GM18502 (cell line): Measurements from ENCODE around the gene CHCHD2.
"Not testable (repeated sequence)": the region's sequence is repeated elsewhere in the genome, so short reads cannot be mapped to it uniquely, and the experiment has no call there.

ENCODE experiments used
- ATAC-seq: cut with Tn5 transposase; IDR thresholded peaks from one replicate; pipeline ENCODE4 v1.9.1; 2021; ENCODE audit warnings: mild to moderate bottlenecking; ENCODE audit not compliant: unreplicated experiment, poor library complexity

CHCHD2 gene

DNA sequence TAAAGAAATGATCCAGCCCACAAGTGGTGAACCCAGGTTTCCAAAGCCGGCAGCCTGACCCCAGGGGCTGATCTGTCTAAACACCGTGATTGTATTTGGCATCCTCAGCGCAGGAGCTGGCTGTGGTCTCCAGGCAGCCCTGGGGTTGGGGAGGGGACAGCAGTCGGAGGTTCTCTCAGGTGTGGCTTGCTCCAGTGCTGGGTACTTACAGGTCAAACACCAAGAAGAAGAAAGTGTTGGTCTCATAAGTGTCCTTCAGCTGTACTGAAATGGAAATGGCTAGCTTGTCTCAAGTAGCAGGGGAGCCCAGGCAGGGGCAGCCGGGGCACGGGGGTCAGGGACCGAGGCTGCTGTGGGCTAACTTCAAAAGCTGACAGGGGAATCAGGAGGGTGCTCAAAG is 19.5 kb downstream of the CHCHD2 start:
- ATAC-seq = no peak

DNA sequence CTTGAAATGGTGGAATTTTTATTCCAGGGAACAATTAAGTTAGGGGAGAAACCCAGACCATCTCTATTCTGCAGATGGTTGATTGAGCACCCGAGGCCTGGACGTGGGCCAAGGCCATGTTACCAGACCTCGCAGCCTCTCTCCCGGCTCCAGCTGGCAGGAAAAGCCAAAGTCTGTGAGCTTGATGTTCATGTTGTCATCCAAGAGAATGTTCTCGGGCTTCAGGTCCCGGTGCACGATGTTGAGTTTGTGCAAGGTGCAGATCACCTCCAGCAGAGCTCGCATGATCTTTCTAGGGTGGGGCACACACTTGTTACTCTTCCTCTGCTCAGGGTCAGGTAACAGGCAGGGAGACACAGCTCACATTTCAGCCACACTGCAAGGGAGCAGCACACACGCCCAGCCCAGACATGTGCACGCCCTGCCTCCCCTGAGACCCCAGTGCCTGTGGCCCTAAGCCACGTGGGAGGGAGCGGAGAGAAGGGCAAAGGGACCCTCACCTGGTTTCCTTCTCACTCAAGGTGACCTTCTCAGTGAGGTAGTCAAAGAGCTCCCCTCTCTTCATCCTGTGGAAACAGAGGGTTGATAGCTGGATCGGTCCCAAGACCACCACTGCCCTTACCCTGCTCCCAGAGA is 23.0 kb downstream of the CHCHD2 start:
- ATAC-seq = no peak

DNA sequence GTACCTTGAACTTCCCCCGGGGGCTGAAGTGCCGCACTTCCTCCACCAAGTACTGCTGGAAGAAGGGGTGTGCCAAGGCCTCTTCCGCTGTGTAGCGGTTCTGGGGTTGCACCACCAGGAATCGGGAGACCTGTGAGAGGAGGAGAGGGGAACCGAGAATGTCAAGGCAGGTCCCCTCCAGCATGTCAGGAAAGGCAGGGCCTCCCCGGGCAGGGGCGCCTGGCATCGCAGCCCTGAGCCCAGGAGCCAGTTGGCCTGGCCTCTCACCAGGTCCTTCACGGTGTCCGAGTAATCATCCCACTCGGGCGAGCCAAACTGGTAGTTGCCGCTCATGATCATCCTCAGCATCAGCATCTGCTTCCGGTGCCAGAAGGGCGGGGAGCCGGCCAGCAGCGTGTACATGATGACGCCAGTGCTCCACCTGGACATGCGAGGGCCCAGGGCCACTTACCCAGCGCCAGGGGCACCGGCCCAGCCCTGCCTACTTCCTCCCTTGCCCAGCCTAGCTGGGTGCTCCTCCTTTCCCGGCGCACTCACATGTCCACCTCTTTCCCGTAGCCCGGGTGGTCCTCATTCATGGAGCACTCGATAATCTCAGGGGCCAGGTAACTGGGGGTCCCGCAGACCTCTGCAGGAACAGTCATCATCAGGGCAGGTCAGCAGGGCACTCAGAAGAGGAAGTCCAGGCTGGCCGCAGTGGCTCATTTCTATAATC is 24.5 kb downstream of the CHCHD2 start:
- no peak for ATAC-seq

DNA sequence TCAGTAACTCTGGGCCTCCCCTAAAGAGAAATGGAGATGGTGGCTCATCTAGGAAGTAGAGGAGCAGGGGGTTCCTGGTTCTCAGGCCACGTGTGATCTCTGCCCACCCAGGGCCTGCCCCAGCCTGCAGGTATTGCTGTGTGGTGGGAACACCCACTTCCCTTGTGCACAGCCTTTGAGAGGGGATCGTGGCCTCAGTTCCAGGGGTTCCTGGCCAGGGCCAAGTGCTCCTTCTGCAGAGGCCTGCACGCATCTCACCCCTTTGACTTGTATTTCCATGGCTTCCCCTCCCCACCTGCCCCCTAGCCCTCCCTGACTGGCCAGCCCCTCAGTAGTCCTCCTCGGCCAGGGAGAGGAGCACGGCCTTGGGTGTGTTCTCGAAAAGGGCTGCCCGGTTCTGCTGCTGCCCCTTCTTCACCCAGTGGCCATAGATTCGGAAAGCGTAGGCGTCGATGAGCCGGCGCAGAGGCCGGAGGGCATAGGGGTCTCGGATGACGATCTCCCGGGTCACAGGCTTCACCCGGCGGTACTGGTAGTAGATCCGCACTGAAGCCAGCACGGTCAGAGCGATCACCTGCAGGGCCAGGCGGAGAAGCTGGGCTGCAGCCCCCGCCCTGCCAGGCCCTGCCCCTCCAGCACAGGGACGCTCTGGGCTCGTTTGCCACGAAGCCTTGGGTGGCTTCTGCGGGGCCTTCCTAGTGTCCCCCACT is 25.4 kb downstream of the CHCHD2 start:
- ATAC-seq = not testable (repeated sequence)

DNA sequence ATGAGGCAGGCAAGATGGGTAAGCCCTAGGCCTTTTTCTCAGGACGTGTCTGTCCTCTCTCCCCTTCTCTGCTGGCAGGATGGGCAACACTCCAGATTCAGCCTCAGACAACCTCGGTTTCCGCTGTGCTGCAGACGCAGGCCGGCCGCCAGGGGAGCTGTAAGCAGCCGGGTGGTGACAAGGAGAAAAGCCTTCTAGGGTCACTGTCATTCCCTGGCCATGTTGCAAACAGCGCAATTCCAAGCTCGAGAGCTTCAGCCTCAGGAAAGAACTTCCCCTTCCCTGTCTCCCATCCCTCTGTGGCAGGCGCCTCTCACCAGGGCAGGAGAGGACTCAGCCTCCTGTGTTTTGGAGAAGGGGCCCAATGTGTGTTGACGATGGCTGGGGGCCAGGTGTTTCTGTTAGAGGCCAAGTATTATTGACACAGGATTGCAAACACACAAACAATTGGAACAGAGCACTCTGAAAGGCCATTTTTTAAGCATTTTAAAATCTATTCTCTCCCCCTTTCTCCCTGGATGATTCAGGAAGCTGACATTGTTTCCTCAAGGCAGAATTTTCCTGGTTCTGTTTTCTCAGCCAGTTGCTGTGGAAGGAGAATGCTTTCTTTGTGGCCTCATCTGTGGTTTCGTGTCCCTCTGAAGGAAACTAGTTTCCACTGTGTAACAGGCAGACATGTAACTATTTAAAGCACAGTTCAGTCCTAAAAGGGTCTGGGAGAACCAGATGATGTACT is 26.7 kb downstream of the CHCHD2 start:
- no peak for ATAC-seq

DNA sequence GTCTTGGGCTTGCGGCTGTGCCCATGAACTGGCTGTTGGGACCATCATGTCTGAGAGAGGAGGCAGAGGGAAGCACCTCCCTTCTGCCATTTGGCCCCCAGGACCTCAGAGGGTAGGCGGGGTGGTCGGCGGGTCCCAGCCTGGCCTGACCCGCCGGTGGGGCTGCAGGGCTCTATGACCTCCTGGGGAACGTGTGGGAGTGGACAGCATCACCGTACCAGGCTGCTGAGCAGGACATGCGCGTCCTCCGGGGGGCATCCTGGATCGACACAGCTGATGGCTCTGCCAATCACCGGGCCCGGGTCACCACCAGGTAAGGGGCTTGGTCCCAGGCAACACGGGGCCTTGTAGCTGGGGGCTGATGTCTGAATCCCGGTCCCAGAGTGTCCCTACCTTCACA is 28.1 kb downstream of the CHCHD2 start:
- no peak for ATAC-seq

DNA sequence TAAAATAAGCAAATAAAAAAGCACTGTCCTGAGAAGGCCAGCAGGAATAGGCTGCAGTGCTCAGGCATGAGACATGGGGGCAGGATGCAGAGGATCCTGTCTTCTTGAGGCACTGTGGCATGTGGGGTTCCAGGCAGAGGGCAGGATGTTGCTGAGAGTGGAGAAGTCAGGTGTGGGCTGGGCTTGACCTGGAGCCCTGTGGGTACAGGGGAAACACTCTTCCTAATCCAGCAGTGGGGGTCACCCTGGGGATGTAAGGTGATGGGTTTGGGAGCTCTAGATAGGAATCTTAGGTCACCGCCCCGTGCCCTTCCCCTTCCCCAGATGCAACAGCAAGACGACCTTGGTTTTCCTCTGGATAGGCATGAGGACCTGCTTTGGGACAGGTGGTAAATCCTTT is 28.6 kb downstream of the CHCHD2 start:
- no peak for ATAC-seq

DNA sequence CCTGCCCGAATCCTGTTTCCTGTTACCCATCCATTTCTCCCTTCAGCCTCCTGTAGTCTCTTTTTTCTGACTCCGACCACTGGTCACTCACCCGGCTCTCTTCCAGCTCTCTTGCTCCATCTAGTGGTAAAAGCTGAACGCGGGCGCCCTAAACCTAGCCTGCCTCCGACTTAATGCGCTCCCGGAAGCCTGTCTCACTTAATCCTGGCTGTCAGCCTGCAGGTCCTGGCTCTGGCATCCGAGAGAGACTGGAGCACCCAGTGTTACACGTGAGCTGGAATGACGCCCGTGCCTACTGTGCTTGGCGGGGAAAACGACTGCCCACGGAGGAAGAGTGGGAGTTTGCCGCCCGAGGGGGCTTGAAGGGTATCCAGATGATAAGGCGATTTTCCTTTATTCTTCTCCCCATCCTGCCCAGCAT is 31.9 kb downstream of the CHCHD2 start:
- peak; percentile 91 for ATAC-seq

DNA sequence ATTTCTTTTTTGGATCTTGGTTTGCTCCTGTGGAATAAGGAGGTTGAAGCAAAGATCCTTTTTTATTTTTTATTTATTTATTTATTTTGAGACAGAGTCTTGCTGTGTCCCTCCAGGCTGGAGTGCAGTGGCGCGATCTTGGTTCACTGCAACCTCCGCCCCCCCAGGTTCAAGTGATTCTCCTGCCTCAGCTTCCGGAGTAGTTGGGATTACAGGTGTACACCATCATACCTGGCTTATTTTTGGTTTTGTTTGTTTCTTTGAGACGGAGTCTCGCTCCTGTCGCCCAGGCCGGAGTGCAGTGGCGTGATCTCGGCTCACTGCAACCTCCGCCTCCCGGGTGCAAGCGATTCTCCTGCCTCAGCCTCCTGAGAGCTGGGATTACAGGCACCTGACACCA is 39.9 kb downstream of the CHCHD2 start:
- ATAC-seq = not testable (repeated sequence)

DNA sequence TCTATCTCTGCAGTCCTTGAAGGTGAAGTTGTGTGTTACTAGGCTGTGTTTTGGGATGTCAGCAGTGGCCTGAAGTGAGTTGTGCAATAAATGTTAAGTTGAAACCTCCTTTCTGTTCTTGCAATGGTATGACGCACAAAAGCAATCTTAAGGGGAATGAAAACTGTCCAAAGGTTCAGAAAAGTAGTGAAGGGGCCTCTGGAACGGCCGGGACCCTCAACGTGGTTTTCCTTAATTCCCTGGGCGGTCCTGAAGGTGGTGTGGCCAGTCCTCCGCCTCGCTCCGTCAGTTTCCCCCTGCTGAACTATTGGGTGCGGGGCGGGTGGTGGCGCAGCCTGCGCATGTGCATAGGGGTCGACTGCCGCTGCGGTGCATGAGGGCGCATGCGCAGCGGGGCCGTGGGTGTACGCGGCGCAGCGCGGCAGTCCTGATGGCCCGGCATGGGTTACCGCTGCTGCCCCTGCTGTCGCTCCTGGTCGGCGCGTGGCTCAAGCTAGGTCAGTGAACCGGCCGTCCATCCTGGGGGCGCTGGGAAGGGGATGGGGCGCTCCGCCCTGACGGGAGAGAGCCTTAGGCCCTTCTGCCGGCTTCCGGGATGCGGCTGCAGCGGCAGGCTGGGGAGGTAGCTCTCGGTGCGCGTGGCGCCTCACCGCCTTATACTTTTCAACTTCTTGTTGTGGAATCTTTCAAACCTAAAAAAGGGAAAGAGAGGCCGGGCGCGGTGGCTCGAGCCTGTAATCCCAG is 42.2 kb downstream of the CHCHD2 start, which contains the start of gene SUMF2:
Gene SUMF2, plus strand, starts transcription at position 405 of the 744 bp plus-strand sequence. Its CDS starts 26 bp downstream, at position 431.
- ATAC-seq = peak; percentile 87

DNA sequence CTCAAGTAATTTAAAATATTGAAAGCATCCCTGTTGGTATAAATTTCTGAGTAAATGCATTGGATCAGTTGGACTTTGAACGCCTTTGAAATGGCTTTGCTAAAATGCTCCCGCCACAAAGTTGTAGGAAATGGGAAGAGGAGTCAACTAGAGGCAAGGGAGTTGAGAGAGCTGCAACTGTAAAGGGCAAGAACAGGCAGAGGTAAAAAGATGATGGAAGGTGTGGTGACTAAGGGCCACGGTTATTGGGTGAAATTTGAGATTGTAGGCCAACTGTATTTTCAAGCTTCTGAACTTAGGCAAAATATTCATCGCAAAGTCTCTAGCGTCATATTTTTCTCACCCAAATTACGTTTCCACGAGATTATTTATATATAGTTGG is 42.8 kb downstream of the CHCHD2 start:
- ATAC-seq = no peak

DNA sequence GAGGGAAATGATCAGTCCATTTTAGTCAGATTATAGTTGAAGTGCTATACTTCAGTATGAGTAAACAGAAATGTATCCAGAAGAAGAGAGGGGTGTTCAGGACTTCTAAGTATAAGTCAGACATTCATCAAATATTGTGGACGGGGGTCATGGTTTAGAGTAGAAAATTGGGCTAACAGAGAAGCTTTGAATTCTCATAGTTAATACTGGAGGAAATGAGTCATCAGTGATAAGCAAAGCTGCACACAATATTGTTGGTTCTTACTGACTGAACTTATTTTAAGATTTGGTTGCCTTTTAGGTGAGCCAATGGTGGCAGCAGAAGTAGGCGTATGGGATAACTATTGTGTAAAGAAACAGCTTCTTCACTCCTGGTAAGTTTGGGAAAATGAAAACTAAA is 43.9 kb downstream of the CHCHD2 start:
- no peak for ATAC-seq

DNA sequence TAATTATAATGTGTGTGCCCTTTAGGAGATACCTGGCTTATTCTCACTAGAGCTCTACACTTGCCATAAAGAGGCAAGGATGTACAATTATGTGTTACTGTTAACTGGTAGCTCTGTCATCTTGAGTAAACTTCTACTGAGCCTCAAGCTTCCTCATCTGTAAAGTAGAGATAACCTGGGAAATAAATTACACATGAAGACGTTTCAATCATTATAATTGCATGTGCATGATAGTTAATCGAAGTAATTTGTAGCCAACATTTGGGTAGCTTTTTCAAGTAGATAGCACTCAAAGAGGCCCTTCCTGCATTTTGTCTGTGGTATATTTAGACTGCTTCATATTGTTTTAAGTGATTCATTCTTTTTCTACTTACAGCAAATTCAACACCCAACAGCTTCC is 52.3 kb downstream of the CHCHD2 start:
- no peak for ATAC-seq

DNA sequence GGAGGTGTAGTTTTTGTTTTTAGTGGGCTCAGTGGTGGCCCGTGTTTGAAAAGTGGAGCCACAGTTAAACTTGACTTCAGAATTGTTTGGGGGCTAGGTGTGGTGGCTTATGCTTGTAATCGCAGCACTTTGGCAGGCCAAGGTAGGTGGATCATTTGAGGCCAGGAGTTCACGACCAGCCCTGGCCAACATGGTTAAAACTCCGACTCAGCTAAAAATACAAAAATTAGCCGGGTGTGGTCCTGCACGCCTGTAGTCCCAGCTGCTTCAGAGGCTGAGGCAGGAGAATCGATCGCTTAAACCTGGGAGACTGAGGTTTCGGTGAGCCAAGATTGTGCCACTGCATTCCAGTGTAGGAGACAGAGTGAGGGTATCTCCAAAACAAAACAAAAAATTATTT is 52.9 kb downstream of the CHCHD2 start:
- ATAC-seq = no peak
